Small intestine (tissue), 7 donors: ENCODE data around the gene PAQR7. TPM values are rescaled to one million over a fixed set of nuclear protein-coding genes. Genes with fewer than 3 reads are reported as not detected.

ENCODE experiments used
- DNase-seq, 2 donors: peaks; one replicate each; pipeline versions ENCODE4 v3.0.0 to v3.0.0-alpha.2; 2013
- FAIRE-seq: peaks from 2 replicates; lab custom pipeline; 2012; peaks lifted over from hg19 to GRCh38; lab: Jason Lieb, UNC
- H3K27ac ChIP-seq, 3 donors: one replicate each; pipeline ENCODE4 v1.5.1; 2013; ENCODE audit warnings: low read length in 2 of 3, mild to moderate bottlenecking in 2 of 3, control low read depth in 1 of 3, inconsistent platforms in 1 of 3, low read depth in 1 of 3, moderate library complexity in 1 of 3
- H3K27me3 ChIP-seq, 3 donors: one replicate each; pipeline ENCODE4 v1.6.1; 2013; ENCODE audit warnings: low read length in 3 of 3, inconsistent platforms in 1 of 3; ENCODE audit not compliant: control insufficient read depth in 3 of 3, insufficient read depth in 3 of 3
- H3K36me3 ChIP-seq, 3 donors: one replicate each; pipeline ENCODE4 v1.6.1; 2013; ENCODE audit warnings: low read length in 3 of 3, inconsistent platforms in 1 of 3, low read depth in 1 of 3, mild to moderate bottlenecking in 1 of 3, moderate library complexity in 1 of 3; ENCODE audit not compliant: control insufficient read depth in 3 of 3, insufficient read depth in 2 of 3
- H3K4me1 ChIP-seq, 3 donors: one replicate each; pipeline ENCODE4 v1.6.1; 2013; ENCODE audit warnings: low read length in 2 of 3, inconsistent platforms in 1 of 3, low read depth in 1 of 3, mild to moderate bottlenecking in 1 of 3, moderate library complexity in 1 of 3; ENCODE audit not compliant: control insufficient read depth in 3 of 3, insufficient read depth in 2 of 3
- H3K4me3 ChIP-seq, 3 donors: one replicate each; pipeline ENCODE4 v1.5.1; 2013; ENCODE audit warnings: low read length in 3 of 3, control low read depth in 1 of 3, inconsistent platforms in 1 of 3, low read depth in 1 of 3, mild to moderate bottlenecking in 1 of 3, moderate library complexity in 1 of 3
- H3K9me3 ChIP-seq, 2 donors: one replicate each; pipeline ENCODE4 v1.6.1; 2013; ENCODE audit warnings: low read depth in 1 of 2, low read length in 1 of 2; ENCODE audit not compliant: control insufficient read depth in 2 of 2, insufficient read depth in 1 of 2
- WGBS, 3 donors: extraction: QIAGEN DNeasy Blood & Tissue Kit; methylation state at CpG; one replicate each; pipeline ENCODE4 v1.1.7; 2013; 5-methylcytosine and 5-hydroxymethylcytosine counted together
- polyA plus RNA-seq, 4 donors: library from polyadenylated mRNA; stranded (reverse) in 3 of 4; unstranded in 1 of 4; fragments of 200-250 nt in 3 of 4; fragments of 120-200 nt in 1 of 4; gene quantifications; one replicate each; pipeline versions ENCODE4 v1.2.1 to v1.2.3, GENCODE V29; 2013
- donor health status: healthy with polysubstance abuse.
- donor health status: control.
- donor health status: control.
- donor health status: Bipolar disorder and iron deficiency.
- donor health status: healthy.

The PAQR7 gene
- polyA plus RNA-seq, 4 donors, result 10.2 to 53.9 (median 27.2) TPM

- Histone ChIP-seq H3K4me3 (no peak overlapping the region), H3K9me3 (no peaks in the 10 kb centered on the region), H3K36me3 (peaks cover 0 to 43% (median 0%) of the 10 kb centered on the region in 3 donors), H3K27me3 (no peaks in the 10 kb centered on the region), H3K4me1 (peaks cover 7 to 74% (median 14%) of the 10 kb centered on the region in 3 donors), H3K27ac (peak overlapping the region in 1 of 3 donors; percentile 44)
- DNase-seq (no peak), FAIRE-seq (no peak)
- 72 to 84% (median 77%) methylated on average over 6 of the region's 6 CpGs for WGBS, 3 donors
Measured at GRCh38 chr1:25869909-25870606, 5.5 kb downstream of the PAQR7 start.

- WGBS, 3 donors, result 14 to 59% (median 33%) methylated on average over 9 of the region's 9 CpGs
- H3K9me3 ChIP-seq, result no peaks in the 10 kb centered on the region
- H3K36me3 ChIP-seq, result peaks cover 0 to 67% (median 7%) of the 10 kb centered on the region in 3 donors
- no peaks in the 10 kb centered on the region for H3K27me3 ChIP-seq
- peak; percentile 79 to 95 for DNase-seq
- peak; percentile 15 for FAIRE-seq
- H3K4me1 ChIP-seq, result peaks cover 5 to 52% (median 7%) of the 10 kb centered on the region in 3 donors
- peak overlapping the region; percentile 71 to 79 (median 78) for H3K27ac ChIP-seq
- H3K4me3 ChIP-seq, result no peak overlapping the region
Measured at GRCh38 chr1:25867210-25867991, 8.1 kb downstream of the PAQR7 start.

- H3K4me3 ChIP-seq, result no peak overlapping the region
- peaks cover 0 to 62% (median 7%) of the 10 kb centered on the region in 3 donors for H3K36me3 ChIP-seq
- FAIRE-seq (no peak), DNase-seq (no peak)
- peaks cover 2 to 45% (median 7%) of the 10 kb centered on the region in 3 donors for H3K4me1 ChIP-seq
- WGBS, 3 donors, result 50 to 62% (median 53%) methylated on average over 1 of the region's 1 CpG
- H3K9me3 ChIP-seq, result no peaks in the 10 kb centered on the region
- no peaks in the 10 kb centered on the region for H3K27me3 ChIP-seq
- H3K27ac ChIP-seq, result no peak overlapping the region
Measured at GRCh38 chr1:25866288-25866687, 9.2 kb downstream of the PAQR7 start.

GRCh38 chr1:25864434-25864833 lies 11.1 kb downstream of the PAQR7 start:
- Histone ChIP-seq H3K9me3 (peaks cover 0 to 5% of the 10 kb centered on the region in 2 donors), H3K36me3 (peaks cover 0 to 51% (median 7%) of the 10 kb centered on the region in 3 donors), H3K27me3 (no peaks in the 10 kb centered on the region), H3K4me3 (no peak overlapping the region), H3K27ac (no peak overlapping the region), H3K4me1 (peaks cover 0 to 38% (median 0%) of the 10 kb centered on the region in 3 donors)
- DNase-seq (no peak), FAIRE-seq (no peak)
- 91 to 97% (median 92%) methylated on average over 3 of the region's 3 CpGs for WGBS, 3 donors

- Histone ChIP-seq H3K27ac (no peak overlapping the region), H3K4me3 (no peak overlapping the region), H3K4me1 (peaks cover 0 to 40% (median under 1%) of the 10 kb centered on the region in 3 donors), H3K9me3 (peaks cover 0 to 5% of the 10 kb centered on the region in 2 donors), H3K27me3 (no peaks in the 10 kb centered on the region), H3K36me3 (peaks cover 0 to 44% (median 7%) of the 10 kb centered on the region in 3 donors)
- no peak for FAIRE-seq
- WGBS, 3 donors, result 91 to 92% (median 92%) methylated on average over 25 of the region's 25 CpGs
- no peak for DNase-seq
Measured at GRCh38 chr1:25863486-25864262, 11.8 kb downstream of the PAQR7 start.

- peaks cover 0 to 37% (median 2%) of the 10 kb centered on the region in 3 donors for H3K4me1 ChIP-seq
- DNase-seq, result no peak
- peaks cover 0 to 38% (median 7%) of the 10 kb centered on the region in 3 donors for H3K36me3 ChIP-seq
- no peak overlapping the region for H3K4me3 ChIP-seq
- no peaks in the 10 kb centered on the region for H3K27me3 ChIP-seq
- peaks cover 0 to 5% of the 10 kb centered on the region in 2 donors for H3K9me3 ChIP-seq
- H3K27ac ChIP-seq, result no peak overlapping the region
- no peak for FAIRE-seq
- 91 to 93% (median 93%) methylated on average over 20 of the region's 20 CpGs for WGBS, 3 donors
Measured at GRCh38 chr1:25862785-25863485, 12.6 kb downstream of the PAQR7 start.

- H3K36me3 ChIP-seq, result peaks cover 0 to 33% (median 7%) of the 10 kb centered on the region in 3 donors
- peak overlapping the region; percentile 2 to 98 (median 17) for H3K27ac ChIP-seq
- H3K4me3 ChIP-seq, result no peak overlapping the region
- FAIRE-seq (no peak), DNase-seq (peak in 1 of 2 donors; percentile 83)
- H3K27me3 ChIP-seq, result no peaks in the 10 kb centered on the region
- peaks cover 0 to 5% of the 10 kb centered on the region in 2 donors for H3K9me3 ChIP-seq
- WGBS, 3 donors, result 63 to 80% (median 76%) methylated on average over 16 of the region's 16 CpGs
- peaks cover 0 to 26% (median 2%) of the 10 kb centered on the region in 3 donors for H3K4me1 ChIP-seq
Measured at GRCh38 chr1:25861316-25862286, 13.9 kb downstream of the PAQR7 start.
